ENCODE data around the gene LRP2.

The LRP2 gene

GRCh38 chr2:169210917-169211316 lies 151.4 kb downstream of the LRP2 start:
- TF ChIP-seq CTCF (IDR thresholded peaks at IDR 0.05; ENCODE audit: low read depth, low read length, missing control alignments), result no peak
- H3K4me3 ChIP-seq (ENCODE audit: low read depth, low read length), result no peak overlapping the region
- no peak for DNase-seq (ENCODE audit: low read depth)
- in situ Hi-C loops (cut with HindIII; ENCODE audit: low sequenced_read_pairs), result loop anchor here (5.0 kb wide), 1 partner anchor 54 kb away; no protein-coding TSS in a partner anchor

GRCh38 chr2:169208026-169208425 lies 154.3 kb downstream of the LRP2 start:
- no peak for DNase-seq (ENCODE audit: low read depth)
- in situ Hi-C loops (cut with HindIII; ENCODE audit: low sequenced_read_pairs), result no loop called here
- no peak overlapping the region for H3K4me3 ChIP-seq (ENCODE audit: low read depth, low read length)
- no peak for TF ChIP-seq CTCF (IDR thresholded peaks at IDR 0.05; ENCODE audit: low read depth, low read length, missing control alignments)

GRCh38 chr2:169205176-169205575 lies 157.2 kb downstream of the LRP2 start:
- in situ Hi-C loops (cut with HindIII; ENCODE audit: low sequenced_read_pairs), result no loop called here
- no peak overlapping the region for H3K4me3 ChIP-seq (ENCODE audit: low read depth, low read length)
- DNase-seq (ENCODE audit: low read depth), result no peak
- TF ChIP-seq CTCF (IDR thresholded peaks at IDR 0.05; ENCODE audit: low read depth, low read length, missing control alignments), result no peak

GRCh38 chr2:169203952-169204351 lies 158.4 kb downstream of the LRP2 start:
- TF ChIP-seq CTCF (IDR thresholded peaks at IDR 0.05; ENCODE audit: low read depth, low read length, missing control alignments), result no peak
- H3K4me3 ChIP-seq (ENCODE audit: low read depth, low read length), result no peak overlapping the region
- DNase-seq (ENCODE audit: low read depth), result no peak
- in situ Hi-C loops (cut with HindIII; ENCODE audit: low sequenced_read_pairs), result no loop called here

- DNase-seq (ENCODE audit: low read depth), result no peak
- H3K4me3 ChIP-seq (ENCODE audit: low read depth, low read length), result no peak overlapping the region
- TF ChIP-seq CTCF (IDR thresholded peaks at IDR 0.05; ENCODE audit: low read depth, low read length, missing control alignments), result no peak
- in situ Hi-C loops (cut with HindIII; ENCODE audit: low sequenced_read_pairs), result no loop called here
Observed at GRCh38 chr2:169200756-169201155, 161.6 kb downstream of the LRP2 start.

GRCh38 chr2:169193618-169194017 lies 168.7 kb downstream of the LRP2 start:
- no peak for DNase-seq (ENCODE audit: low read depth)
- no peak for TF ChIP-seq CTCF (IDR thresholded peaks at IDR 0.05; ENCODE audit: low read depth, low read length, missing control alignments)
- H3K4me3 ChIP-seq (ENCODE audit: low read depth, low read length), result no peak overlapping the region
- in situ Hi-C loops (cut with HindIII; ENCODE audit: low sequenced_read_pairs), result no loop called here

Data from astrocyte of the cerebellum (primary cell).